Measurements from ENCODE around the gene ACOT8.

ACOT8 gene

GRCh38 chr20:45841407-45842129, 15.6 kb downstream of the ACOT8 start:
- no peak for TF ChIP-seq GABPA (IDR thresholded peaks at IDR 0.05; ENCODE audit: low read depth)
- TF ChIP-seq POLR2AphosphoS5 (IDR thresholded peaks at IDR 0.05; ENCODE audit: low read depth) = no peak
- no peak for TF ChIP-seq SPI1 (IDR thresholded peaks at IDR 0.05; ENCODE audit: borderline replicate concordance, low read depth)
- TF ChIP-seq REST (IDR thresholded peaks at IDR 0.05; ENCODE audit: insufficient replicate concordance, low read depth) = no peak
- no peak for TF ChIP-seq CTCF (IDR thresholded peaks at IDR 0.05; ENCODE audit: insufficient read depth, low read length)
- no peak overlapping the region for H3K4me3 ChIP-seq (replicated peaks; ENCODE audit: insufficient read depth, low read length)
- no peaks in the 10 kb centered on the region for H3K27me3 ChIP-seq (ENCODE audit: insufficient read depth, poor library complexity, severe bottlenecking)
- H3K27ac ChIP-seq (replicated peaks) = no peak overlapping the region; the same call in 1 of the 2 replicates
- DNase-seq (ENCODE audit: low read depth in 1 of 2, low spot score in 1 of 2) = no peak

- H3K27me3 ChIP-seq (ENCODE audit: insufficient read depth, poor library complexity, severe bottlenecking) = no peaks in the 10 kb centered on the region
- TF ChIP-seq POLR2AphosphoS5 (IDR thresholded peaks at IDR 0.05; ENCODE audit: low read depth) (no peak), REST (IDR thresholded peaks at IDR 0.05; ENCODE audit: insufficient replicate concordance, low read depth) (no peak), GABPA (IDR thresholded peaks at IDR 0.05; ENCODE audit: low read depth) (no peak), SPI1 (IDR thresholded peaks at IDR 0.05; ENCODE audit: borderline replicate concordance, low read depth) (no peak), CTCF (IDR thresholded peaks at IDR 0.05; ENCODE audit: insufficient read depth, low read length) (no peak)
- H3K4me3 ChIP-seq (replicated peaks; ENCODE audit: insufficient read depth, low read length) = no peak overlapping the region
- no peak for DNase-seq (ENCODE audit: low read depth in 1 of 2, low spot score in 1 of 2)
- no peak overlapping the region for H3K27ac ChIP-seq (replicated peaks)
Measured at GRCh38 chr20:45840700-45841198, 16.4 kb downstream of the ACOT8 start.

- TF ChIP-seq SPI1 (IDR thresholded peaks at IDR 0.05; ENCODE audit: borderline replicate concordance, low read depth) (no peak), REST (IDR thresholded peaks at IDR 0.05; ENCODE audit: insufficient replicate concordance, low read depth) (no peak)
- H3K4me3 ChIP-seq (replicated peaks; ENCODE audit: insufficient read depth, low read length) = no peak overlapping the region
- H3K27me3 ChIP-seq (ENCODE audit: insufficient read depth, poor library complexity, severe bottlenecking) = no peaks in the 10 kb centered on the region
- H3K27ac ChIP-seq (replicated peaks) = no peak overlapping the region
- no peak for DNase-seq (ENCODE audit: low read depth in 1 of 2, low spot score in 1 of 2)
Measured at GRCh38 chr20:45836841-45837240, 20.4 kb downstream of the ACOT8 start.

Measured in HL-60 (cell line).